ENCODE data around the gene AGPAT3. TPM values are rescaled to one million over a fixed set of nuclear protein-coding genes. Genes with fewer than 3 reads are reported as not detected.

Gene AGPAT3
- total RNA-seq, 1 donor: 47.4 TPM

DNA sequence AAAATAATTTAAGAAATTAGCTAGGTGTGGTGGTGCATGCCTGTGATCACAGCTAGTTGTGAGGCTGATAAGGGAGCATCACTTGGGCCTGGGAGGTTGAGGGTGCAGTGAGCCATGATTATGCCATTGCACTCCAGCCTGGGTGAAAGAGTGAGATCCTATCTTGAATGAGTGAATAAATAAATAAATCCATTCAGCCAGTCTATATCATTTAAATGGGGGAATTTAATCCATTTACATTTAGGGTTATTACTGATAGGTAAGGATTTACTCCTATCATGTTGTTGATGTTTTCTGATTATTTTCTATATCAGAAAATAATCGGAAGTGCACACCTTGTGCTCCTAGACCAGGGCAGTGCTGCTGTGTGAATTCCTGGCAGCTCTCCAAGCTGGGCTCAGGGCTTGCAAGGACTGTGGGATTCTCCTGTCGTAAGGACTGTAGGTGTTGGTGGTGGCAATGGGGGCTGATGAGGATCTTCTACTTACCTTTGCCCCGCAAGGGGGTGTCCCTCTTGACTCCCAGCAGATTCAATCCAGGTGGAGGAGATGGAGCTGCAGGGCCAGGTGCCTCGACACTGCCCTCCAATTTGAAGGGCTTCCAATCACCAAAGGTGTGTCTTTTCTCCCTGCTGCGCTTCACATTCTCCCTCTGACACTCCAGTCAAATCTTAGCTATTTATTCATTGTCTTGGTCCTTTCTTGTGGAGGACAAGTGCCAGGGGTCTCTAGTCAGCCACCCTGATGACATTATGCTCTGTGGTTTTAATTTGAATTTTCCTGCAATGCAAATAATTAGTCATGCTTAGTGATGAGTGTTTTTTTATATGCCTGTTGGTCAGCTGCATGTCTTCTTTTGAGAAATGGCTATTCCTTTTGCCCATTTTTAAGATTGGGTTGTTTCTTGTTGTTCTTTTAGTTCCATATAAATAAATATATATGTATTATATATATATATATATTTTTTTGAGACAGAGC is 133.0 kb downstream of the AGPAT3 start:
- H3K27ac ChIP-seq (ENCODE audit: low read depth, low read length): no peak overlapping the region
- no peaks in the 10 kb centered on the region for H3K4me1 ChIP-seq (ENCODE audit: insufficient read depth, low read length)
- H3K9me3 ChIP-seq (ENCODE audit: low read depth, low read length): no peaks in the 10 kb centered on the region
- H3K4me2 ChIP-seq (ENCODE audit: insufficient read depth, low read length): no peak overlapping the region
- DNase-seq (ENCODE audit: insufficient read length, low spot score, missing footprints): peak; percentile 92
- no peaks in the 10 kb centered on the region for H3K79me2 ChIP-seq (ENCODE audit: insufficient read depth, low read length)
- no peaks in the 10 kb centered on the region for H3K27me3 ChIP-seq (ENCODE audit: insufficient read depth, low read length)
- no peaks in the 10 kb centered on the region for H4K20me1 ChIP-seq (ENCODE audit: insufficient read depth, low read length)
- H3K4me3 ChIP-seq (ENCODE audit: insufficient read depth, low read length): no peak overlapping the region
- TF ChIP-seq, protein P1, sequence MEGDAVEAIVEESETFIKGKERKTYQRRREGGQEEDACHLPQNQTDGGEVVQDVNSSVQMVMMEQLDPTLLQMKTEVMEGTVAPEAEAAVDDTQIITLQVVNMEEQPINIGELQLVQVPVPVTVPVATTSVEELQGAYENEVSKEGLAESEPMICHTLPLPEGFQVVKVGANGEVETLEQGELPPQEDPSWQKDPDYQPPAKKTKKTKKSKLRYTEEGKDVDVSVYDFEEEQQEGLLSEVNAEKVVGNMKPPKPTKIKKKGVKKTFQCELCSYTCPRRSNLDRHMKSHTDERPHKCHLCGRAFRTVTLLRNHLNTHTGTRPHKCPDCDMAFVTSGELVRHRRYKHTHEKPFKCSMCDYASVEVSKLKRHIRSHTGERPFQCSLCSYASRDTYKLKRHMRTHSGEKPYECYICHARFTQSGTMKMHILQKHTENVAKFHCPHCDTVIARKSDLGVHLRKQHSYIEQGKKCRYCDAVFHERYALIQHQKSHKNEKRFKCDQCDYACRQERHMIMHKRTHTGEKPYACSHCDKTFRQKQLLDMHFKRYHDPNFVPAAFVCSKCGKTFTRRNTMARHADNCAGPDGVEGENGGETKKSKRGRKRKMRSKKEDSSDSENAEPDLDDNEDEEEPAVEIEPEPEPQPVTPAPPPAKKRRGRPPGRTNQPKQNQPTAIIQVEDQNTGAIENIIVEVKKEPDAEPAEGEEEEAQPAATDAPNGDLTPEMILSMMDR (IDR thresholded peaks at IDR 0.05; ENCODE audit: extremely low read depth, low read depth, low read length): no peak
- no peaks in the 10 kb centered on the region for H3K36me3 ChIP-seq (ENCODE audit: insufficient read depth, low read length)
- no peak overlapping the region for H2AFZ ChIP-seq (ENCODE audit: low read length)

DNA sequence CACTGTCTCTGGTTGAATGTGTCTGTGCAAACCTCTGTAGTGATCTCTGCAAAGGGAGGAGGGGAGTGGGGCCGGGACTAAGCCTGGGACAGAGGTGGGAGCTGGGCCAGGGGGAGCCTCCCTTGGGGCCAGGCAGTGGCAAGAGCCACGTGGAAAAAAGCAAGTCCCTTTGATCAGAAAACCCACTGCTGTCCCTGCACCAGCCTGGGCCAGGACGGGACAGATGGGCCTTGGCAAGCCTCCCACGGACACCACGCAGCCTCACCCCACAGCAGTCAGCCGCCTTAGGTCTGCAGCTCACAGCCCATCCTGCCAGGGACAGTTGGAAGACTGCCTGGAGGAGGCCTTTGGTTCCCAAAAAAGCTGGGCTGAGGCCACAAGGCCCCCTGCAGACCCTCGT is 135.3 kb downstream of the AGPAT3 start:
- no peak overlapping the region for H2AFZ ChIP-seq (ENCODE audit: low read length)
- no peak overlapping the region for H3K4me3 ChIP-seq (ENCODE audit: insufficient read depth, low read length)
- no peak overlapping the region for H3K27ac ChIP-seq (ENCODE audit: low read depth, low read length)
- H3K36me3 ChIP-seq (ENCODE audit: insufficient read depth, low read length): no peaks in the 10 kb centered on the region
- H3K4me1 ChIP-seq (ENCODE audit: insufficient read depth, low read length): no peaks in the 10 kb centered on the region
- H3K9me3 ChIP-seq (ENCODE audit: low read depth, low read length): no peaks in the 10 kb centered on the region
- DNase-seq (ENCODE audit: insufficient read length, low spot score, missing footprints): no peak
- H4K20me1 ChIP-seq (ENCODE audit: insufficient read depth, low read length): no peaks in the 10 kb centered on the region
- H3K79me2 ChIP-seq (ENCODE audit: insufficient read depth, low read length): no peaks in the 10 kb centered on the region
- H3K27me3 ChIP-seq (ENCODE audit: insufficient read depth, low read length): no peaks in the 10 kb centered on the region
- no peak overlapping the region for H3K4me2 ChIP-seq (ENCODE audit: insufficient read depth, low read length)
- TF ChIP-seq, protein P1 (IDR thresholded peaks at IDR 0.05; ENCODE audit: extremely low read depth, low read depth, low read length): no peak

GRCh38 chr21:44002511-44002910 is 137.5 kb downstream of the AGPAT3 start:
- H4K20me1 ChIP-seq (ENCODE audit: insufficient read depth, low read length): no peaks in the 10 kb centered on the region
- no peak overlapping the region for H3K4me2 ChIP-seq (ENCODE audit: insufficient read depth, low read length)
- no peak overlapping the region for H2AFZ ChIP-seq (ENCODE audit: low read length)
- H3K36me3 ChIP-seq (ENCODE audit: insufficient read depth, low read length): no peaks in the 10 kb centered on the region
- no peak overlapping the region for H3K4me3 ChIP-seq (ENCODE audit: insufficient read depth, low read length)
- no peak overlapping the region for H3K27ac ChIP-seq (ENCODE audit: low read depth, low read length)
- TF ChIP-seq, protein P1 (IDR thresholded peaks at IDR 0.05; ENCODE audit: extremely low read depth, low read depth, low read length): no peak
- no peaks in the 10 kb centered on the region for H3K27me3 ChIP-seq (ENCODE audit: insufficient read depth, low read length)
- no peaks in the 10 kb centered on the region for H3K79me2 ChIP-seq (ENCODE audit: insufficient read depth, low read length)
- H3K9me3 ChIP-seq (ENCODE audit: low read depth, low read length): no peaks in the 10 kb centered on the region
- DNase-seq (ENCODE audit: insufficient read length, low spot score, missing footprints): peak; percentile 35
- peaks cover 20% of the 10 kb centered on the region for H3K4me1 ChIP-seq (ENCODE audit: insufficient read depth, low read length)

- H4K20me1 ChIP-seq (ENCODE audit: insufficient read depth, low read length): no peaks in the 10 kb centered on the region
Observed at GRCh38 chr21:44003307-44003966, 138.4 kb downstream of the AGPAT3 start.

More at GRCh38 chr21:44003307-44003966, 138.4 kb downstream of the AGPAT3 start:
- Histone ChIP-seq H3K27me3 (ENCODE audit: insufficient read depth, low read length) (no peaks in the 10 kb centered on the region), H3K9me3 (ENCODE audit: low read depth, low read length) (no peaks in the 10 kb centered on the region), H3K27ac (ENCODE audit: low read depth, low read length) (no peak overlapping the region), H3K4me1 (ENCODE audit: insufficient read depth, low read length) (peaks cover 20% of the 10 kb centered on the region), H3K4me2 (ENCODE audit: insufficient read depth, low read length) (no peak overlapping the region), H3K36me3 (ENCODE audit: insufficient read depth, low read length) (no peaks in the 10 kb centered on the region), H2AFZ (ENCODE audit: low read length) (no peak overlapping the region), H3K4me3 (ENCODE audit: insufficient read depth, low read length) (no peak overlapping the region), H3K79me2 (ENCODE audit: insufficient read depth, low read length) (no peaks in the 10 kb centered on the region)
- TF ChIP-seq, protein P1 (IDR thresholded peaks at IDR 0.05; ENCODE audit: extremely low read depth, low read depth, low read length): no peak
- DNase-seq (ENCODE audit: insufficient read length, low spot score, missing footprints): peak; percentile 45

Data from osteoblast (primary cell).